ENCODE data around the gene GPR151. TPM values are rescaled to one million over a fixed set of nuclear protein-coding genes. Genes with fewer than 3 reads are reported as not detected.

GPR151 gene
- polyA plus RNA-seq, 1 donor (not counting 4 experiments of a cell fraction or from before 2014, with no cell fraction given) = not detected

- no peaks in the 10 kb centered on the region for H3K36me3 ChIP-seq (ENCODE audit: control insufficient read depth in 2 of 2, extremely low read depth in 1 of 2, insufficient read depth in 2 of 2, low read length in 2 of 2)
- DNase-seq (ENCODE audit: low read depth, low spot score) (no peak), FAIRE-seq (no peak)
- dilution Hi-C loops (cut with MboI; ENCODE audit: extremely low pct_ligation_motif_present, low sequenced_read_pairs) = loop anchor here (25.0 kb wide), 1 partner anchor 424 kb away; no protein-coding TSS in a partner anchor
- no peaks in the 10 kb centered on the region for H3K4me1 ChIP-seq (ENCODE audit: control insufficient read depth, extremely low read depth, insufficient read depth, low read length)
- H2AFZ ChIP-seq (ENCODE audit: control insufficient read depth, low read length) = no peak overlapping the region
- H3K4me2 ChIP-seq (ENCODE audit: control insufficient read depth, extremely low read depth, insufficient read depth, low read depth, low read length) = no peak overlapping the region
- no peaks in the 10 kb centered on the region for H4K20me1 ChIP-seq (ENCODE audit: control insufficient read depth, extremely low read depth, insufficient read depth, low read length)
- no peak for TF ChIP-seq CTCF (optimal IDR thresholded peaks at IDR 0.05 in 1 of 3, IDR thresholded peaks at IDR 0.05 in 1 of 3, conservative IDR thresholded peaks at IDR 0.05 in 1 of 3; ENCODE audit: extremely low read depth in 1 of 3, insufficient read depth in 2 of 3, low read length in 3 of 3)
- no peak for TF ChIP-seq EZH2 (IDR thresholded peaks at IDR 0.05; ENCODE audit: low read length)
- H3K27ac ChIP-seq (ENCODE audit: control insufficient read depth, insufficient read depth, low read length) = no peak overlapping the region
- H3K4me3 ChIP-seq (ENCODE audit: control insufficient read depth in 2 of 3, extremely low read depth in 1 of 3, insufficient read depth in 2 of 3, low read depth in 1 of 3, low read length in 3 of 3) = no peak overlapping the region
- no peaks in the 10 kb centered on the region for H3K9me3 ChIP-seq (ENCODE audit: control insufficient read depth, low read depth, low read length)
- H3K27me3 ChIP-seq (ENCODE audit: control insufficient read depth, extremely low read depth, insufficient read depth, low read length) = no peaks in the 10 kb centered on the region
- no peak overlapping the region for H3K9ac ChIP-seq (ENCODE audit: control insufficient read depth, extremely low read depth, insufficient read depth, low read length)
- H3K9me1 ChIP-seq (ENCODE audit: control insufficient read depth, extremely low read depth, insufficient read depth, low read length) = no peaks in the 10 kb centered on the region
- H3K79me2 ChIP-seq (ENCODE audit: control insufficient read depth, insufficient read depth, low read length) = no peaks in the 10 kb centered on the region
Measured at GRCh38 chr5:146538432-146538831, 22.4 kb upstream of the GPR151 start.

- no peak for FAIRE-seq
- Histone ChIP-seq H3K27me3 (ENCODE audit: control insufficient read depth, extremely low read depth, insufficient read depth, low read length) (no peaks in the 10 kb centered on the region), H3K4me1 (ENCODE audit: control insufficient read depth, extremely low read depth, insufficient read depth, low read length) (no peaks in the 10 kb centered on the region), H3K79me2 (ENCODE audit: control insufficient read depth, insufficient read depth, low read length) (no peaks in the 10 kb centered on the region), H4K20me1 (ENCODE audit: control insufficient read depth, extremely low read depth, insufficient read depth, low read length) (no peaks in the 10 kb centered on the region), H3K9ac (ENCODE audit: control insufficient read depth, extremely low read depth, insufficient read depth, low read length) (no peak overlapping the region), H3K9me1 (ENCODE audit: control insufficient read depth, extremely low read depth, insufficient read depth, low read length) (no peaks in the 10 kb centered on the region), H3K4me2 (ENCODE audit: control insufficient read depth, extremely low read depth, insufficient read depth, low read depth, low read length) (no peak overlapping the region), H3K36me3 (ENCODE audit: control insufficient read depth in 2 of 2, extremely low read depth in 1 of 2, insufficient read depth in 2 of 2, low read length in 2 of 2) (no peaks in the 10 kb centered on the region), H3K9me3 (ENCODE audit: control insufficient read depth, low read depth, low read length) (no peaks in the 10 kb centered on the region), H2AFZ (ENCODE audit: control insufficient read depth, low read length) (no peak overlapping the region), H3K27ac (ENCODE audit: control insufficient read depth, insufficient read depth, low read length) (no peak overlapping the region), H3K4me3 (ENCODE audit: control insufficient read depth in 2 of 3, extremely low read depth in 1 of 3, insufficient read depth in 2 of 3, low read depth in 1 of 3, low read length in 3 of 3) (no peak overlapping the region)
- TF ChIP-seq EZH2 (IDR thresholded peaks at IDR 0.05; ENCODE audit: low read length) (no peak), CTCF (optimal IDR thresholded peaks at IDR 0.05 in 1 of 3, IDR thresholded peaks at IDR 0.05 in 1 of 3, conservative IDR thresholded peaks at IDR 0.05 in 1 of 3; ENCODE audit: extremely low read depth in 1 of 3, insufficient read depth in 2 of 3, low read length in 3 of 3) (no peak)
- dilution Hi-C loops (cut with MboI; ENCODE audit: extremely low pct_ligation_motif_present, low sequenced_read_pairs) = loop anchor here (25.0 kb wide), 1 partner anchor 428 kb away; no protein-coding TSS in a partner anchor
- no peak for DNase-seq (ENCODE audit: low read depth, low spot score)
Measured at GRCh38 chr5:146533882-146534281, 17.9 kb upstream of the GPR151 start.
